Measurements from ENCODE around the gene RAB6B.

The RAB6B gene

DNA sequence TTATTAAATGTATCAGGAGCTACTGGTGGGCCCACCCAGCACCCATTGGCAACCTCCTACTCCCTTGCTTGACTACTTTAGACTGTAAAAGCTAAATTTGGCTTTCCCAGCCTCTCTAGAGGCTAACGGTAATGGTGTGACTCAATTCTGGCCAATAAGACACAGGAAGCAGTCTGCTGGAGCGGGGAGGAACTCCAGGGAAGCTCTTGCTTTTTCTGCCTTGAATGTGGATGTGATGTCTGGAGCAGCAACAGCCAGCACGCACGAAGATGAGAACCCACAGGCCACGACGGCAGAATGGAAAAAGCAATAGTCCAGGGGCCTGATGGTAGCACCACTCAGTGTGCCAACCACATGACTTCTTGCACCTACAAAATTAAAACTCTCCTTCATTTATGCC lies 39.9 kb downstream of the RAB6B start:
- DNase-seq = no peak

- DNase-seq = no peak
These were observed 40.7 kb downstream of the RAB6B start for GRCh38 chr3:133855002-133855370.

GRCh38 chr3:133854264-133855001 lies 41.2 kb downstream of the RAB6B start:
- no peak for DNase-seq

GRCh38 chr3:133853925-133854227 lies 41.8 kb downstream of the RAB6B start:
- no peak for DNase-seq

- no peak for DNase-seq
These were observed 42.4 kb downstream of the RAB6B start for GRCh38 chr3:133853063-133853924.

GRCh38 chr3:133851931-133852330 lies 43.8 kb downstream of the RAB6B start:
- DNase-seq = no peak

DNA sequence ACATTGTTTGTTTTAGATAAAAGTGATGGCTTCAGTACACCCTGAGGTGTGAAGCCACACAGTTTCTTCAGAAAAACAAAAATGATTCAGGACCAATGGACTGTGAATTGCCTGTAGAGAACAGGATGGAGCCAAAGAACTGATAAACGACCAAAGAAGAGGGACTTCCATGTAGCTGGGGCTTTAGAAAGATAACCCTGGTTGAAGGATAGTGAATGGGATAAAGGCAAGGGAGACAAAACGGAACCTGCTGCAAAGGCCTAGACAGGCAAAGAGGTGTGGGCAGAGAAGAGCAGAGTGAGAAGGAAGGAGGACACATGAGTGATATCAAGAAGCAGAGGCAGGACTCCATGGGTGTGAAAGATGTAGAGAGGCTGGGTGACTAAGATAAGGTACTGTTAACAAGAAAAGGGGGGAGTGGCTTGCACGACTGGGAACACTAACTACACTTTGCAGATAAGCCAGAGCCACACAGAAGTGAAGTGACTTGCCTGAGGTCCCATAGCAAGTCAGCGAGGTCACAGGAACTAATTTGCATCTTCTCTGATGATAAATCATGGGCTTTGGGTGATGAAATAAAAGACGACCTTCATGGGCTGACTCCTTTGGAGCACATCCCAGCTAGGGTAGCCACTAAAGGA lies 44.3 kb downstream of the RAB6B start:
- no peak for DNase-seq

- DNase-seq = no peak
These were observed 45.6 kb downstream of the RAB6B start for GRCh38 chr3:133850034-133850433.

- no peak for DNase-seq
These were observed 46.3 kb downstream of the RAB6B start for GRCh38 chr3:133849346-133849745.

DNA sequence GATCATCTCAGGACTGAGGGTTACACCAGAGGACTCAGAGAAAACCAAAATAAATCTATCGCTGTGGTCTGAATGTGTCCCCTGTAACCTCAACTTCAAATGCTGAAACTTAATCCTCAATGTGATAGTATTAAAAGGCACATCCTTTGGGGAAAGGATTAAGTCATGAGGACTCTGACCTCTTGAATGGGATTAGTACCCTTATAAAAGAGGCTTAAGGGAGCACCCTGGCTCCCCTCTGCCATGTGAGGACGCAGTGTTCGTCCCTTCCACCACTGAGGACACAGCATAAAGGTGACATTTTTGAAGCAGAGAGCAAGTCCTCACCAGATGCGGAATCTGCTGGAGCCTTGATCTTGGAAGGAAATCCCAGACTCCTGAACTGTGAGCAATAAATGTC lies 50.6 kb downstream of the RAB6B start:
- no peak for DNase-seq

DNA sequence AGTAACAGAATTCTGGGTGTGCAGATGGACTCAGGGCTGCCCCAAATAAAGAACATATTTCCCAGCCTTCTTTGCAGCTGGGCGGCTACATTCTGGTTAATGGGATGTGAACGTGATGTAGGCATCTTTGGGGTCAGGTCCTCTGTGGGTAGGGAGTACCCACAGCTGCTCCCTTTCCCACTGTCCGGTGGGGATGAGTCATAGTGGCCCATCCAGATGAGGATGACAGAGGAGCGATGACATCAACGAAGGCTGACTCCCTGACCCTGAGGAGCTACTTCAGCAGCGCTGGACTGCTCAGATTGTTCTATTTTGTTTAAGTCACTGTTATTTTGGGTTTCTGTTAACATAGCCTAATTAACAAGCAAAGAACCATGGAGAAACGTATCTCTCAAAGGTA lies 52.0 kb downstream of the RAB6B start:
- no peak for DNase-seq

GRCh38 chr3:133842158-133842557 lies 53.5 kb downstream of the RAB6B start:
- no peak for DNase-seq

DNA sequence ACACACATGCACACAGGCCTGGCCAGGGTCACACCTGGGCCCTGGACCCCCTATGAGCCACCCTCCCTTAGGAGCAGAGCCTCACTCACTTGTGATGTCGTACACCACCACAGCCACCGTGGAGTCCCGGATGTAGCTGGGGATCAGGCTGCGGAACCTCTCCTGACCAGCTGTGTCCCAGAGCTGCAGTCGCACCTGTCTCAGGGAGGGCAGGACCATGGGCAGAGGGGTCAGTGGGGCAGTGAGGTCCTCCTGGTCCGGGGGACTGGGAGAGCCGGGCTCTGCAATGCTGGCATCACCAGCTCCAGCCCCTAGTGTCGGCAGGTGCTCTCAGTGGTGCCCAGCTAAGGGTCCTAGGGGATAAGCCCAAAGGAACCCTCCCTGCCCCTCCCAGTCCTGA lies 54.5 kb downstream of the RAB6B start:
- DNase-seq = no peak

GRCh38 chr3:133840767-133841166 lies 54.9 kb downstream of the RAB6B start:
- no peak for DNase-seq

DNA sequence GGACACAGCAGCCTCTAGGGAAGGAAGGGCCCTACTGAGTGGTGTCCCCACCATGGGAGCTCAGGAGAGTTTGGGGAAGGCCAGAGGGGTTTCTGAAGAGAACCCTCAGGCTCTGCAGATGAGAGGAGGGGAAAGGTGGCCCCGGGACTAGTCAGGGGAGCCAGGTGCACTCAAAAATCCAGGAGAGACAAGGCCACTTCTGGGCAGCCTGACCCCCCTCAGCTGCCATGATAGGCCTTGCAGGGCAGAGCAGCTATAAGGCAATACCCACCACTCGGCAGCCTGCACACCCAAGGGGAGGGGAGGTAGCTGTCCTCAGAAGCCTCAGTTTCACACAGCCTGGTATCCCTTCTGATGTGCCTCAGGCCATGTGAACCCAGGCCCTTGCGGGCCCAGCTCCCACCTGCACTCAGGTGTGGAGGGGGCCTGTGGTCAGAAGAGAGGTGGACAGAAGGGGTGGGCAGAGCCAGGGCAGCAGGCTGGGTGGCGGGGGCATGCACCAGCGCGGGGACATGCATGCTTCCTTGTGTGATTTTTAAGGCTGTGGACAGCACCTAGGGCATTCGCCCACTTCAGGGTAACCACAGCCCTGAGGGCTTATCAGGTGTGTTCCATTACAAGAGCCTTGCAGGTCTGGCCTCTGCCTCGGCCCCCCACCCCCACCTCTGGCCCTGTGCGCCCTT lies 55.5 kb downstream of the RAB6B start:
- DNase-seq = no peak

GRCh38 chr3:133838916-133839800 lies 56.5 kb downstream of the RAB6B start:
- DNase-seq = no peak

DNA sequence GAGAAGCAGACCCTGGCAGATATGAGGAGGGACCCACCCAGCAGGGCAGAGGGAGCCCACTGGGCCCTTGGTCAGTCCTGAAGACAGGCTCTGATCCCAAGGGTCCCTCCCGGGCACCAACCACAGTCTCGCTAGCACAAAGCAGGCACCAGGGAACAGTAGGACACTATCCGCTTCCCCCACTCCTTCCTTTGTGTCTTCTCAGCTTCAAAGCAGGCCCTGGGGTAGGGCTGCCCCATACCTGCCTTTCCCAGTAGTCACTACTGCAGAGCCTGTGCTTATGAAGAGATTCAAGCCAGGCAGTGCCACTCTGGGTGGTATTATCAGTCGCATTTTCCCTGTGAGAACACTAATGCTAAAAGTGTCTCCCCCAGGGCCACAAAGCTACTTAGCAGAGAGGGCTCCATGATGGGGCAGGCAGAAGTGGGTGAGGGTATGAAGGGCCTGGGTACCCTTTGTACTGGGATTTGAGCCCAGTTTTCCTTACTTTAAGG lies 57.3 kb downstream of the RAB6B start:
- DNase-seq = no peak

DNA sequence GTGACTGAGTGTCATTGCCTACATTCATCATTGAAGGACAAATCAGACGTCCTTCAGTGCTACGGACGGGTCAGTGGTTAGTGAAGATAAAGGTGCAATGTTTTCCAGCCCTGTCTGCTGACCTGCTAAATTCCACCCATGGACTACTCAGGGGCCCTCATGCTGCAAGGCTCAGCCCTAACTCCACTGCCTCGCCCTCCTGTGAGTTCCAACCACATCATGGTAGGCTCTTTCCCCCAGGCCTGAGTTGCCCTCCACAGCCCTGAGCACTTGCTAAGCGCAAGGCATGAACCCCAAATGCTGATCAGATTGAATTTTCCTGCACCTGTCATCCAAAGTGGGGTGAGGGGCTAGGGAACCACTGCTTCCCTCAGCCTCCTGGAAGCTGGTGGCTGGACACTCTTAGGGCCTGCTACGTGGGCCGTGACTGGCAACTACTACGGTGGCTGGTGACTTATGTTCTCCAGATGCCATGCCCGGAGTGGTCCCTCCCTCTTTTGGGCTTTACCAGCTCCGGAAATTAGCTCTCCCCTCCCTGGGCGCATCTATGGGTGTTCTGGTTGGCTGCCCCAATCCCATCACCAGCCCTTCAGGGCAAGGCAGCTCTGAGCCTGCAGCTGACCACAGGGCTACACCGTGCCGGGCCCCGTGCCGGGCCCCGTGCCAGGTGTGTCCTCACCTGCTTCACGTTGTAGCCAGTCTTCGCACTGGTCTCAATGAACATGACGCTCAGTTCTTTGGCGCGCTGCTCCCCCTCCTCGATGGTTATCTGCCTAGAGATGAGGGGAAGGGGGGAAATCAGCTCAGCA lies 58.0 kb downstream of the RAB6B start:
- no peak for DNase-seq

DNA sequence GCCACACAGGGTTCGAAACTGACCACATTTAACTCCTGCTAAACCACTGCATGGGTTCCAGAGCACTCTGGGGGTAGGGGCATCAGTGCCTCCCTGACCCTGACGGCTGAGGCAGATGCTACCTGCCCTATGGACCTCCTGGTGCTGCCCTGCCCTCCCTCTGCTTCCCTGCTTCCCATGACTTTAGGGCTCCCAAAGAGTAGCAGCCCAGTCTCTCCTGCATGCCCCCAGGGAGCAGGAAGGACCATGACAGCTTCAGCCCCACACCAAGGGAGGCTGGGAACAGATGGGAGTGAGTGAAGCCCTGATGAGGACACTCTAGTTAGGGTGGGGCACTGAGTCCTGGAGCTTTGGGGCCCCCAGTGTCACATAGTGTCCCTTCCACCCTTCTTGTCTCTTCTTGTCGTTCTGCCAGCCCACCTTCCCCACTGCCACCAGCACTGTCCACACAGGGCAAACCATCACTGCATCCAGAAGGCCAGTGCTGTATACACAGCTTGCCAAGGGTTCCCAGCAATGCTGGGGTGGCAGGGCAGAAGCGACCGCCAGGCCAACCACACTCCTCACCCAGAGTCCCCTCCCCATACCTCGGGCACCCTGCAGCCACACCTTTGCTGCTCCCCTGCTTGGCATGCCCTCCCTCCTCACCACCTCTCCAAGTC lies 59.1 kb downstream of the RAB6B start:
- DNase-seq = no peak

- no peak for DNase-seq
These were observed 59.7 kb downstream of the RAB6B start for GRCh38 chr3:133835961-133836360.

- no peak for DNase-seq
These were observed 60.3 kb downstream of the RAB6B start for GRCh38 chr3:133835418-133835743.

All from NCI-H345 (cell line).